HG02571 (cell line): ENCODE measurements around the gene DTYMK.

ENCODE experiments used
- ATAC-seq: cut with Tn5 transposase; IDR thresholded peaks from one replicate; pipeline ENCODE4 v1.9.1; 2021; ENCODE audit warnings: mild to moderate bottlenecking, moderate library complexity; ENCODE audit not compliant: unreplicated experiment

The DTYMK gene

GRCh38 chr2:241627675-241628074, 58.9 kb downstream of the DTYMK start:
- no peak for ATAC-seq
